ENCODE data around the gene CEP72. TPM values are rescaled to one million over a fixed set of nuclear protein-coding genes. Genes with fewer than 3 reads are reported as not detected.

Gene CEP72
- total RNA-seq, 4 donors from 2014 or later, result 0.83 to 1.8 (median 1.5) TPM

DNA sequence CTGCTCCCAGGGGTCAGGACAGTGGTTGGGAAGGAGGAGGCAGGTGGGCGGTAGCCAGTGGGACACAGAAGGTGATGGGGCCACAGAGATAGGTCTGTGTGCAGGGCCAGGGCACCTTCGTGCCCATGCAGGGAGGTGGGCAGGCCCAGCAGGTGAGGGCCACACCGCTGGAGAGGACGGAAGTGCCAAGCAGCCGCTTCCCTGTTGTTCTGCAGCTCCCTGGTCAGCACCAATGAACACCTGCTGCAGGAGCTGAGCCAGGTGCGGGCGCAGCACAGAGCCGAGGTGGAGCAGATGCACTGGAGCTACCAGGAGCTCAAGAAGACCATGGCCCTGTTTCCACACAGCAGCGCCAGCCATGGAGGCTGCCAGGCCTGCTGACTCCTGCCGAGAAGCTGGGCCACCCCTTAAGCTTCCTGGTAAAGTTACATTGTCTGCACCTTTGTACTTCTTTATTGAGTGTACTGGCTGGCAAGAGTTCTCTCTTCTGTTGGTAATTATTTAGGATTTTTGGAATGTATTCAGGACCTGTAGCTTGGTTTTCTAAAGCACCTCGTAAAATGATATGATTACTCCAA is 40.7 kb downstream of the CEP72 start:
- intact Hi-C loops (cut with DNase I), result no loop called here
- Histone ChIP-seq H3K4me1 (no peaks in the 10 kb centered on the region), H3K27ac (replicated peaks in 1 of 4) (no peak overlapping the region), H3K36me3 (peaks cover 0 to 23% (median 6%) of the 10 kb centered on the region in 4 donors), H3K4me3 (no peak overlapping the region), H3K27me3 (no peaks in the 10 kb centered on the region), H3K9me3 (peaks cover 0 to 3% (median 0%) of the 10 kb centered on the region in 4 donors)
- DNase-seq (ENCODE audit: extremely low spot score), result no peak
- TF ChIP-seq EP300 (IDR thresholded peaks at IDR 0.05) (no peak), POLR2A (IDR thresholded peaks at IDR 0.05; ENCODE audit: low read depth) (no peak), POLR2AphosphoS5 (IDR thresholded peaks at IDR 0.05) (no peak)
- TF ChIP-seq, protein P1, sequence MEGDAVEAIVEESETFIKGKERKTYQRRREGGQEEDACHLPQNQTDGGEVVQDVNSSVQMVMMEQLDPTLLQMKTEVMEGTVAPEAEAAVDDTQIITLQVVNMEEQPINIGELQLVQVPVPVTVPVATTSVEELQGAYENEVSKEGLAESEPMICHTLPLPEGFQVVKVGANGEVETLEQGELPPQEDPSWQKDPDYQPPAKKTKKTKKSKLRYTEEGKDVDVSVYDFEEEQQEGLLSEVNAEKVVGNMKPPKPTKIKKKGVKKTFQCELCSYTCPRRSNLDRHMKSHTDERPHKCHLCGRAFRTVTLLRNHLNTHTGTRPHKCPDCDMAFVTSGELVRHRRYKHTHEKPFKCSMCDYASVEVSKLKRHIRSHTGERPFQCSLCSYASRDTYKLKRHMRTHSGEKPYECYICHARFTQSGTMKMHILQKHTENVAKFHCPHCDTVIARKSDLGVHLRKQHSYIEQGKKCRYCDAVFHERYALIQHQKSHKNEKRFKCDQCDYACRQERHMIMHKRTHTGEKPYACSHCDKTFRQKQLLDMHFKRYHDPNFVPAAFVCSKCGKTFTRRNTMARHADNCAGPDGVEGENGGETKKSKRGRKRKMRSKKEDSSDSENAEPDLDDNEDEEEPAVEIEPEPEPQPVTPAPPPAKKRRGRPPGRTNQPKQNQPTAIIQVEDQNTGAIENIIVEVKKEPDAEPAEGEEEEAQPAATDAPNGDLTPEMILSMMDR (IDR thresholded peaks at IDR 0.05), result no peak
- 75% methylated on average over 8 of the region's 11 CpGs for WGBS

DNA sequence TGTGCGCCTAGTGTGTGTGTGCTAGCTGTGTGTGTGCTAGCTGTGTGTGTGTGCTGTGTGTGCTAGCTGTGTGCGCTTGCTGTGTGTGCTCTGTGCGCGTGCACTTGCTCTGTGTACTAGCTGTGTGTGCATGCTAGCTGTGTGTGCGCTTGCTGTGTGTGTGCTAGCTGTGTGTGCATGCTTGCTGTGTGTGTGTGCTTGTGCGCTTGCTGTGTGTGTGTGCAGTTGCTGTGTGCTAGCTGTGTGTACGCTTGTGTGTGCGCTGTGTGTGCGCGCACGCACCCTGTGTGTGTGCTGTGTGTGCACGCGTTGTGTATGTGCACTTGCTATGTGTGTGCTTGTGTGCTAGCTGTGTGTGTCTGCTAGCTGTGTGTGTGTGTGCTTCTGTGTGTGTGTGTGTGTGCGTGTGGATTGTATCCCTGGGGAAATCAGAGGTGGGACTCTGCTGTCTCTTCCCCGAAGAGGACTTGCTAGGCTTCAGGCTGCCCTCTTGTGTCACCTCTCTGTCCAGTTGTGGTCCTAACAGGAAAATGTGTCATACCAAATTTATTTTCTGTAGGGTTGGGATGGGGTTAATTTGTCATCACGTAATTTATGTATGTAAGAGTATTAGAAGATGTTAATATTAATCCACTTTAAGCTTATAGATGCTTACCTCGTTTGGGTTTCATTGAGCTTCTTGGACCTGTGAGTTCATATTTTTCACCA is 42.1 kb downstream of the CEP72 start:
- H3K27me3 ChIP-seq, result no peaks in the 10 kb centered on the region
- H3K27ac ChIP-seq (replicated peaks in 1 of 4), result no peak overlapping the region
- H3K36me3 ChIP-seq, result peaks cover 0 to 32% (median 12%) of the 10 kb centered on the region in 4 donors
- peaks cover 0 to 7% (median 0%) of the 10 kb centered on the region in 4 donors for H3K9me3 ChIP-seq
- TF ChIP-seq, protein P1 (IDR thresholded peaks at IDR 0.05), result no peak
- TF ChIP-seq EP300 (IDR thresholded peaks at IDR 0.05) (no peak), POLR2AphosphoS5 (IDR thresholded peaks at IDR 0.05) (no peak), POLR2A (IDR thresholded peaks at IDR 0.05; ENCODE audit: low read depth) (no peak)
- no peak for DNase-seq (ENCODE audit: extremely low spot score)
- H3K4me3 ChIP-seq, result no peak overlapping the region
- intact Hi-C loops (cut with DNase I), result no loop called here
- no peaks in the 10 kb centered on the region for H3K4me1 ChIP-seq
- WGBS, result 76% methylated on average over 10 of the region's 17 CpGs

DNA sequence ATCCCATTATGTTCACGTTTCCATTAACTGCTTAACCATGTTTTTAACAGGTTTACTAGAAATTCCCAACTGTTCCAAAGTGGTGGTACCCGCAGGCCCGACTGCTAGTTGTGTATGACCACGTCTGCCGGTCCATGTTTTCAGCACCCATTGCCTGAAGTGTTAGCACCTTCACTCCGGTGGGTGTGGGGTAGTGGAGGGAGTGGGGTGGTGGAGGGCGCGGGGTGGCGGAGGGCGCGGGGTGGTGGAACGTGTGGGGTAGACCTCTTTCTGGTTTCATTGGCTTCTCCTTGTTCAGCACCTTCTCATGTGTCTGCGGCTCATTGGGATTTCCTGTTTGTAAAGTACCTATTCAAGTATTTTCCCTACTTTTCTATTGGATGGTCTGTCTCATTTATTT is 43.3 kb downstream of the CEP72 start:
- TF ChIP-seq, protein P1 (IDR thresholded peaks at IDR 0.05), result no peak
- TF ChIP-seq EP300 (IDR thresholded peaks at IDR 0.05) (no peak), POLR2AphosphoS5 (IDR thresholded peaks at IDR 0.05) (no peak), POLR2A (IDR thresholded peaks at IDR 0.05; ENCODE audit: low read depth) (no peak)

DNA sequence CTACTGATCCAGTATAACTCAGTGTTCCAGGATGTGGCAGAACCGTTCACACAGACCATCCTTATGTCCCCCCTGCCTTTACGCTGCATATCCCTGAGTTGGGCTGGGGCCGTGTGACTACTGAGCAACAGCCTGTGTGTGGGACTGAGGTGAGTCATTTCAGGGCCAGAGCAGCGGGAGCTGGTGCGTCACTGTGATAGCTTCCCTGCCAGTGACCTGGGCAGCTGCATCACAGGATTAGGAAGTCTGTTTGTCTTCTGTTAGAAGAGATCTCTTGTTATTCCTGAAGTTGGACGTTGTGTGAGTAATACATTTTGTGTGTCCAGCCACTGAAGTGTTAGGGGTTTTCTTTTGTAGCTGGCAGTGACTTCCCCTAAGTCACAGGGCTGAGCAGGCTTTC is 45.4 kb downstream of the CEP72 start:
- Histone ChIP-seq H3K9me3 (peaks cover 0 to 7% (median 0%) of the 10 kb centered on the region in 4 donors), H3K36me3 (peaks cover 9 to 56% (median 40%) of the 10 kb centered on the region in 4 donors), H3K27ac (replicated peaks in 1 of 4) (no peak overlapping the region), H3K4me3 (no peak overlapping the region), H3K4me1 (no peaks in the 10 kb centered on the region), H3K27me3 (no peaks in the 10 kb centered on the region)
- no peak for DNase-seq (ENCODE audit: extremely low spot score)
- intact Hi-C loops (cut with DNase I), result no loop called here
- 98% methylated on average over 6 of the region's 6 CpGs for WGBS
- TF ChIP-seq EP300 (IDR thresholded peaks at IDR 0.05), result no peak
- no peak for TF ChIP-seq POLR2A (IDR thresholded peaks at IDR 0.05; ENCODE audit: low read depth)
- TF ChIP-seq POLR2AphosphoS5 (IDR thresholded peaks at IDR 0.05), result no peak
- TF ChIP-seq, protein P1 (IDR thresholded peaks at IDR 0.05), result no peak

More for the DNA sequence above, 43.3 kb downstream of the CEP72 start:
- DNase-seq (ENCODE audit: extremely low spot score), result no peak
- H3K27me3 ChIP-seq, result no peaks in the 10 kb centered on the region
- H3K36me3 ChIP-seq, result peaks cover 0 to 44% (median 23%) of the 10 kb centered on the region in 4 donors
- no peaks in the 10 kb centered on the region for H3K4me1 ChIP-seq
- H3K4me3 ChIP-seq, result no peak overlapping the region
- peaks cover 0 to 7% (median 0%) of the 10 kb centered on the region in 4 donors for H3K9me3 ChIP-seq
- no peak overlapping the region for H3K27ac ChIP-seq (replicated peaks in 1 of 4)
- WGBS, result 97% methylated on average over 12 of the region's 13 CpGs
- intact Hi-C loops (cut with DNase I), result no loop called here

Data from esophagus muscularis mucosa (tissue), 4 donors.